ENCODE data around the gene CHAT.
A peak's percentile ranks its signal among the peaks of the same experiment; 100 is the strongest.

Gene CHAT

GRCh38 chr10:49690698-49691356 lies 77.0 kb downstream of the CHAT start:
- intact Hi-C loops (cut with DNase I), result no loop called here
- no peak for DNase-seq

GRCh38 chr10:49691588-49691987 lies 77.8 kb downstream of the CHAT start:
- intact Hi-C loops (cut with DNase I), result no loop called here
- DNase-seq, result no peak

- intact Hi-C loops (cut with DNase I), result no loop called here
- DNase-seq, result no peak
Observed at GRCh38 chr10:49694466-49694865, 80.6 kb downstream of the CHAT start.

GRCh38 chr10:49696311-49696710 lies 82.5 kb downstream of the CHAT start:
- intact Hi-C loops (cut with DNase I), result no loop called here
- no peak for DNase-seq

- intact Hi-C loops (cut with DNase I), result no loop called here
- no peak for DNase-seq
Observed at GRCh38 chr10:49698679-49699078, 84.8 kb downstream of the CHAT start.

- DNase-seq, result no peak
Observed at GRCh38 chr10:49700211-49700610, 86.4 kb downstream of the CHAT start.

GRCh38 chr10:49700997-49701396 lies 87.2 kb downstream of the CHAT start:
- intact Hi-C loops (cut with DNase I), result no loop called here
- no peak for DNase-seq

More at GRCh38 chr10:49700211-49700610, 86.4 kb downstream of the CHAT start:
- intact Hi-C loops (cut with DNase I), result no loop called here

GRCh38 chr10:49707585-49707984 lies 93.7 kb downstream of the CHAT start:
- intact Hi-C loops (cut with DNase I), result no loop called here
- no peak for DNase-seq

- intact Hi-C loops (cut with DNase I), result no loop called here
- DNase-seq, result no peak
Observed at GRCh38 chr10:49709934-49710333, 96.1 kb downstream of the CHAT start.

GRCh38 chr10:49710966-49711365 lies 97.1 kb downstream of the CHAT start:
- DNase-seq, result peak in 1 of 42 donors; percentile 21
- intact Hi-C loops (cut with DNase I), result no loop called here

- intact Hi-C loops (cut with DNase I), result no loop called here
Observed at GRCh38 chr10:49711481-49711880, 97.6 kb downstream of the CHAT start.

GRCh38 chr10:49713266-49713665 lies 99.4 kb downstream of the CHAT start:
- intact Hi-C loops (cut with DNase I), result no loop called here
- DNase-seq, result no peak

More at GRCh38 chr10:49711481-49711880, 97.6 kb downstream of the CHAT start:
- peak in 1 of 42 donors; percentile 9 for DNase-seq

All from head of caudate nucleus (tissue), 42 donors.